Neutrophil (primary cell): ENCODE data around the gene NUTM2F.
"Not testable (repeated sequence)": the region's sequence is repeated elsewhere in the genome, so short reads cannot be mapped to it uniquely, and the experiment has no call there.

Source experiments
- H3K27ac ChIP-seq: fragments of 200-600 bp; sonication (generic); 2 replicates; pipeline ENCODE4 v1.5.1; 2016; ENCODE audit warnings: mild to moderate bottlenecking, moderate library complexity
- H3K27me3 ChIP-seq: fragments of 200-600 bp; sonication (generic); 2 replicates; pipeline ENCODE4 v1.6.0; 2016; ENCODE audit warnings: mild to moderate bottlenecking
- H3K36me3 ChIP-seq: fragments of 200-600 bp; sonication (generic); 2 replicates; pipeline ENCODE4 v1.5.1; 2017
- H3K4me1 ChIP-seq, 2 experiments: fragments of 200-600 bp in 1 of 2; sonication (generic) in 1 of 2; 1 replicate in 1 of 2; 2 replicates in 1 of 2; pipeline versions ENCODE4 v1.5.1 to v1.6.1; 2013 to 2016; ENCODE audit warnings: low read depth in 1 of 2, low read length in 1 of 2, mild to moderate bottlenecking in 1 of 2, moderate library complexity in 1 of 2; ENCODE audit not compliant: control insufficient read depth in 1 of 2, insufficient read depth in 1 of 2
- H3K4me3 ChIP-seq, 2 experiments: fragments of 200-600 bp in 1 of 2; sonication (generic) in 1 of 2; 1 replicate in 1 of 2; 2 replicates in 1 of 2; pipeline ENCODE4 v1.5.1; 2013 to 2016; ENCODE audit warnings: low read depth in 1 of 2, low read length in 1 of 2, mild to moderate bottlenecking in 1 of 2, moderate library complexity in 1 of 2
- H3K9me3 ChIP-seq: fragments of 200-600 bp; sonication (generic); 2 replicates; pipeline ENCODE4 v1.5.1; 2016

NUTM2F gene

DNA sequence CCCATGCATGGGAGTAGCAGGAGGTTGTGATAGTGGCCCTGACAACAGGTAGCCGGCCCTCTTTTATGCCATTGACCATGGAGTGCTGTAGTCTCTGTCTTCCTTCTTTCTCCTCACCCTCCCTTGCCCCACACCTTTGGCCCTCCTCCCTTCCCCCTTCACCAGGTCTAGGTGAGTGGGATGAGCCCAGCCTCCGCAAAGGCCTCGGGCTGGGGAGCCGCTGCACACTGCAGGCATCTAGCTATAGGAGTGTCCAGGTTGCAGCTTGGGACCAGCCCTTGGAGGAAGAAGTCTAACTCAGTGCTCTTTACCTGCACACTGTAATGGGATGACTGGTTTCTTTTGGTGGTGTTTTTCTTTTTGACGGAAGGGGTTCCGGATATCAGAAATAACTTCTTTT, 12.3 kb upstream of the NUTM2F start:
- H3K4me1 ChIP-seq, H3K9me3 ChIP-seq, H3K4me3 ChIP-seq, H3K27ac ChIP-seq, H3K36me3 ChIP-seq, H3K27me3 ChIP-seq: not testable (repeated sequence)

DNA sequence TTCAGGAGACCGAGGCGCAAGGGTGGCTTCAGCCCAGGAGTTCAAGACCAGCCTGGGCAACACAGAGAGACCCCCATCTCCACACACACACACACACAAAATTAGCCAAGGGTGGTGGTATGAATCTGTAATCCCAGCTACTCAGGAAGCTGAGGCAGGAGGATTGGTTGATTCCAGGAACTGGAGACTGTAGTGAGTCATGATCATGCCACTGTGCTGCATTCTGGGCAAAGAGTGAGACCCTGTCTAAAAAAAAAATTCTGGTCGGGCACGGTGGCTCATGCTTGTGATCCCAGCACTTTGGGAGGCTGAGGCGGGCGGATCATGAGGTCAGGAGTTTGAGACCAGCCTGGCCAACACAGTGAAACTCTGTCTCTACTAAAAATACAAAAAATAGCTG, 11.2 kb upstream of the NUTM2F start:
- not testable (repeated sequence) for H3K4me1 ChIP-seq, H3K9me3 ChIP-seq, H3K27me3 ChIP-seq

DNA sequence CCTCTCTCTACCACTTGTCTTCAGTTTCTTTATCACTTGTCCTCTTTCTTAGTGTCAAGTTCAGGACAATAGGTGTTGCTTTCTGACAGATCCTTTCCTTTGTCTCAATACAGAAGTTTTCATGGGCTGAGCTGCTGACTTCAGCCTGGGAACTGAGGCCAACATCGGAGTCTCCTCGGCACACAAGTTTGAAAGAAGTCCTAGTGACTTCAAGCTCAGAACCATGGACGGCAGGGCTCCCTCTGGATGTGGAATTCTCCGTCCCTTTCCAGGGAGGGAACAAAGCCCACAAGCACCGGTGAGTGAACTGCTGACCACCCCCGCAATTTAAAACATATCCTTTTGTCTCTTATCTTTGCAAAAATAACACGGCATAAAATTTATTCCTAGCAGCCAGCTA, 10.3 kb upstream of the NUTM2F start:
- H3K36me3 ChIP-seq, H3K27ac ChIP-seq, H3K9me3 ChIP-seq: not testable (repeated sequence)

More for the DNA sequence above, 11.2 kb upstream of the NUTM2F start:
- H3K27ac ChIP-seq, H3K36me3 ChIP-seq, H3K4me3 ChIP-seq: not testable (repeated sequence)

DNA sequence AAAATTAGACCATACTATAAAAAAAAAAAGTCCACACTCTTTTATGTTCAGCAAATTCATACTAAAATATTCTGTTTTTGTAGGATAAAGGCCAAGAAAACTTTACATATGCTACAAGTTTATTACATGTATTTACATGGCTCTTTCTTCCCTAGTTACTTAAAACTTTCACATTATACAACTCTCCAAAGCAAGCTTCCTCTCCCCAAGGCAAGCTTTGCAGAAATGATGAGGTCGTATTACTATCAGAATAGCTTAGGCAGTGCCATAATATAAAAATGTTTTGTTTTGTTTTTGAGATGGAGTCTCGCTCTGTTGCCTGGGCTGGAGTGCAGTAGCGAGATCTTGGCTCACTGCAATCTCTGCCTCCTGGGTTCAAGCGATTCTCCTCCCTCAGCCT, 8.0 kb upstream of the NUTM2F start:
- not testable (repeated sequence) for H3K4me1 ChIP-seq, H3K4me3 ChIP-seq, H3K36me3 ChIP-seq, H3K27me3 ChIP-seq, H3K27ac ChIP-seq, H3K9me3 ChIP-seq

More for the DNA sequence above, 10.3 kb upstream of the NUTM2F start:
- H3K4me1 ChIP-seq, H3K27me3 ChIP-seq, H3K4me3 ChIP-seq: not testable (repeated sequence)

DNA sequence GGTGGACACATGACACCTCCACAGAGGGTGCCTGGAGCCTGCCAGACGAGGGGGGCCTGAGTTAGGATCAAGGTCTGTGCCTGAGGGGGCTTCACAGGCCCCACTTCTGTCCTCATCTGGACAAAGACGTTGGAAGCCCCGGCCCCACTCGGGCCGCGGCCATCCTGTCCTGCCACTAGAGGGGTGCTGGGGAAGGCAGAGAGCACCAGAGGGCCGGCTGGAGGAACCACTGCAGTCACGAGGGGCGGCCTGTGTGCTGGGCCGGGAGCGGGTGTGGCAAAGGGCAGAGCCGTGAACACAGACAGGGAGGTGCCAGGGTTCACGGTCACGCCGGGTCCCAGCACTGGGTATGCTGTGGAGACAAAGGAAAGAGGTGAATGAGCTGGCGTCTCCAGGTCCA, 2.9 kb downstream of the NUTM2F start:
- H3K27me3 ChIP-seq, H3K9me3 ChIP-seq, H3K4me1 ChIP-seq, H3K4me3 ChIP-seq, H3K36me3 ChIP-seq, H3K27ac ChIP-seq: not testable (repeated sequence)

DNA sequence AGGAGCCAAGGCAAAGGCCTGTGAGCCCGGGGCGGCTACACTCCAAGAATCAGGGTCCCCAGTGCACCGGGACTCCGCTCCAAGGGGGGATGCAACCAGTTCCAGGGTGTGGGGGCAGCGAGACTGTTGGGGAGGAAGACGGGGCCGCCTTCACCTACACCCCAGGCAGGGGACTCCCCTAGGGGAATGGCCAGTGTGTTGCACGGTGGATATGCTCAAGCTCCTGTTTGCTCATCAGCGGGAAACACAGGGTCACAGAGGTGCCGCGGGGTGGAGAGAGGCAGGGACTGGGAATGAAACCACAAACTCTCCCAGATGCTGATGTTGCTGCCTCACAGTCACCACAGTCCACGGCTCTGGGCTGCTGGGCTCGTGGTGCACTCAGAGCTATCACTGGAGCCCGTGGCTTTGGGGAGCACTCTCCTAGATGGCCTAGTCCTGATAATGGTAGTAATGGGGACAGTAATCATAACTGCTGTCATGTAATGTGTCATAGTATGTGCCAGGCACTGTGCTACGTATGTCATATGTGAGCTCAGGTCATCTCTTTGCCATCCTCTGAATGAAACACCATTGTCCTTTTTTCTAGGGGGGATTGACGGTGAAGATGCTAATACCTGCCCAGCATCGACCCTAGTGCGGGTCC, 5.2 kb downstream of the NUTM2F start:
- H3K4me3 ChIP-seq, H3K9me3 ChIP-seq, H3K4me1 ChIP-seq, H3K27me3 ChIP-seq, H3K27ac ChIP-seq, H3K36me3 ChIP-seq: not testable (repeated sequence)

DNA sequence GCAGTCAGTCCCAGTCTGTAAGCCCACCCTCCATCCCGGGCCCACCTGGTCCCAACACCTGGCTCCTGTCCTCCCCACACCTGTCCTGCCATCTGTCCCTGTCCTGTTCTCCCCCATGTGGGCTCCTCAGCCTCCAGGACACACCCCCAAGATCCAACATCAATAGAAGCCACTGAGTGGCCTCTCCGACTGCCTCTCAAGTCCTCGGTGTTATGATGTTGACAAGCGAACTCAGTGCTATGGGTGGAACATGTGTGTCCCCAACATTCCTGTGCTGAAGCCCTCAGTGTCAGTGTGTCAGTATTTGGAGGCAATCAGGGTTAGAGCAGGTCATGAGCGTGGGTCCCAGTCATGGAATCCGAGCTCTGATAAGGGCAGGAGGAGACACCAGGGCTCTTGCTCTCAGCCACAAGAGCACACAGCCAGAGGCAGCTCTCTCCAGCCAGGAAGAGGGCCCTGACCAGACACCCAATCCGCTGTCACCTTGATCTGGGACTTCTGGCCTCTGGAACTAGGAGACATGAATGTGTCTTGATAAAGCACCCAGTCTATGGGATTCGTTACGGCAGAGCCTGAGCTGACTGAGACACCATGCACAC, 6.0 kb downstream of the NUTM2F start:
- H3K27ac ChIP-seq, H3K4me1 ChIP-seq, H3K27me3 ChIP-seq, H3K4me3 ChIP-seq, H3K9me3 ChIP-seq, H3K36me3 ChIP-seq: not testable (repeated sequence)

DNA sequence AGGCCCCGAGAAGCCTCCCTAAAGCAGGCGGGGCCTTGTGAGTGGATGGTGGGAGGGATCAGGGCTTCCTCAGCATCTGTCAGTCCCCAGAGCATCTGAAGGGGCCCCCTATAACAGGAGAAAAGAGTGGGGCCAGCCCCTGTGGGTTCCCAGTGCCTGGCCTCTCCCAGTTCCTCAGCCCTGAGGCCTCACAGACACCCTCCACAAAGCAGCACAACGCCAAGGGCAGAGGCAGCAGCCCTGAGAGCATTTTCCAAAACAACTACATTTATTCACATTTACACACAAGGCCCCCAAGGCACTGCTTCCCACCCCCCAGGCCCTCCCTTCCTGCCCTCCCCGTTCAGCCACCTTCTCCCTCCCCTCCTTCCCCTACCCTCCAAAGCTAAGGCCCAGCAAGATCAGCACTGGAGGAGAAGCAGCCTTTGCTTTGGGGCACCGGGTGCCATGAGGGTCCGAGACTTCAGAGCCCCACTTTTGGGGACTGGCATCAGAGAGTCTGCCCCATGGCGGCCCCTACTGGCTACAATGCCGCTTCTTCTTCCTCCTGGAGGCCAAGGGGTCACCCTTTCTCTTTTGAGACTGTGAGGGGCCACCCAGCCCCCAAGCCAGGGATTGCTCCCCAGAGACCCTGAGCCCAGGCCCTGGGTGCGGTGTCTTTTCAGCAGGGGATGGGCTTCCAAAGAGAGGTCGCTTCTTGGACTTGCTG, 10.3 kb downstream of the NUTM2F start:
- not testable (repeated sequence) for H3K4me3 ChIP-seq, H3K27me3 ChIP-seq, H3K9me3 ChIP-seq, H3K27ac ChIP-seq, H3K4me1 ChIP-seq, H3K36me3 ChIP-seq

DNA sequence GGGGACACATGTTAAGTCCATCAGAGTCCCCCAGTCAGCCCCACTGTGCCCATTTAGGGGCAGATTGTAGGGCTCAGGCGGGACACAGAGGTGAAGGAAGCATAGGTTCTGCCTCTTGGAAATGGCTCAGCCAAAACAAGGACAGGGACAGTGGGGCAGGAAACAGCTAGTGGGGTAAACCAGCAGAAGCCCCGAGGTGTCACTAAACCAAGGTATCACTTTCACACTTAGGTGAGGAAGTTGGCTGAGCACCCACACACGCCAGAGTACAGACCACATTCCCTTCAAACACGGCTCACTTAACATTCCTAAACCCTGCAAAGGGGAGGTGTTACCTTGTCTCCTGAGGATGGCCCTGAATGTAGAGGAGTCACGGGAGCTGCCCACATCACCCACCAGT, 12.2 kb downstream of the NUTM2F start:
- not testable (repeated sequence) for H3K4me3 ChIP-seq, H3K4me1 ChIP-seq, H3K9me3 ChIP-seq, H3K27me3 ChIP-seq, H3K36me3 ChIP-seq, H3K27ac ChIP-seq

DNA sequence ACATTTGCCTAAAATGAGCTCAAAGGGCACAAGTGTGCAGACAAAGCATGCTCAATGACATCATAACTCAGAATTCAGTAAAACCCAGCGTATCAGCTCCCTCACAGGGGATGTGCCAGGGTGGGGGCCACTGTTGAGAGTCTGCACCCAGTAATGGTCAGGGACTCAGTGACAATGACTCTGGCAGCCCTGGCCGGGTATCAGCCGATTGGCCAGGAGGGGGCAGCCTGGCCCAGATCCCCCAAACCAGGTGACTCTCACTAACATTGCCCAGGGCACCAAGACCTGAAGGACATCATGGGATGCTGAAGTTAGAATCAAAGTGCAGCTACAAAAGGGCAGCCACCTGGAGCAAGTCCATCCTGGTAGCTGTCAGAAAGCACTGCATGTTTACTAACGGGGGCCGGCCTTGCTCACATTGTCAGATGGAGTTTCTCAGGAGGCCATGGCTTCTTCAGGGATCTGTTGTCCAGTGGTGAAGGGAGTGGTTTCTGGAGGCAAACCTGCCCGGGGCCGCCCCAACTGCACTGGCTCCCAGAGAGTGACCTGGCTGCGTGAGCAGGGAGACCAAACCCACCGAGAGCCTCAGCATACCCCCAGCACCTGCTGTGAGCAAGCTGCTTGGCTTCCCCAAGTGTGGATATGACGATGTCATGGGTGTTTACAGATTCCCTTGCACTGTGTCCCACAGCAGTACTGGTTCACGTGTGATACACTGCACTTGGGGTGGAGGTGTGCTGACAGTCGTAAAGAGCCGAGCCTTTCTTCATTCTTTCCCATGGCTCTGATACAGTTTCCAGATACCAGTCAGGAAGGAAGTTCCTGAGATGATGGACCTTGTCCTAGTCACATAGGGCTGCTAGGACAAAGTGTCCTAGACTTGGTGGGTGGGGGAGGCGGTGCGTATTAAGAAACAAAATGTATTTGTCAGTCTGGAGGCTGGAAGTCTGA, 13.1 kb downstream of the NUTM2F start:
- H3K27ac ChIP-seq, H3K9me3 ChIP-seq, H3K27me3 ChIP-seq, H3K4me1 ChIP-seq, H3K4me3 ChIP-seq, H3K36me3 ChIP-seq: not testable (repeated sequence)
